Neutrophil (primary cell): ENCODE data around the gene ARFGAP1.

Experiments used
- H3K27ac ChIP-seq: fragments of 200-600 bp; sonication (generic); 2 replicates; pipeline ENCODE4 v1.5.1; 2016; ENCODE audit warnings: mild to moderate bottlenecking, moderate library complexity
- H3K27me3 ChIP-seq: fragments of 200-600 bp; sonication (generic); 2 replicates; pipeline ENCODE4 v1.6.0; 2016; ENCODE audit warnings: mild to moderate bottlenecking
- H3K36me3 ChIP-seq: fragments of 200-600 bp; sonication (generic); 2 replicates; pipeline ENCODE4 v1.5.1; 2017
- H3K4me1 ChIP-seq, 2 experiments: fragments of 200-600 bp in 1 of 2; sonication (generic) in 1 of 2; 1 replicate in 1 of 2; 2 replicates in 1 of 2; pipeline versions ENCODE4 v1.5.1 to v1.6.1; 2013 to 2016; ENCODE audit warnings: low read depth in 1 of 2, low read length in 1 of 2, mild to moderate bottlenecking in 1 of 2, moderate library complexity in 1 of 2; ENCODE audit not compliant: control insufficient read depth in 1 of 2, insufficient read depth in 1 of 2
- H3K4me3 ChIP-seq, 2 experiments: fragments of 200-600 bp in 1 of 2; sonication (generic) in 1 of 2; 1 replicate in 1 of 2; 2 replicates in 1 of 2; pipeline ENCODE4 v1.5.1; 2013 to 2016; ENCODE audit warnings: low read depth in 1 of 2, low read length in 1 of 2, mild to moderate bottlenecking in 1 of 2, moderate library complexity in 1 of 2
- H3K9me3 ChIP-seq: fragments of 200-600 bp; sonication (generic); 2 replicates; pipeline ENCODE4 v1.5.1; 2016
- CTCF ChIP-seq: fragments of 200-600 bp; sonication (generic); IDR thresholded peaks from 2 replicates; pipeline ENCODE4 v1.5.1; 2016; ENCODE audit warnings: antibody characterized with exemption

ARFGAP1 gene

GRCh38 chr20:63310265-63310991 lies 37.8 kb downstream of the ARFGAP1 start:
- no peak for TF ChIP-seq CTCF
- Histone ChIP-seq H3K27me3 (no peaks in the 10 kb centered on the region), H3K27ac (no peak overlapping the region), H3K36me3 (no peaks in the 10 kb centered on the region), H3K4me3 (no peak overlapping the region), H3K9me3 (no peaks in the 10 kb centered on the region), H3K4me1 (no peaks in the 10 kb centered on the region)

GRCh38 chr20:63311186-63311832 lies 38.7 kb downstream of the ARFGAP1 start:
- Histone ChIP-seq H3K9me3 (no peaks in the 10 kb centered on the region), H3K4me1 (no peaks in the 10 kb centered on the region), H3K27me3 (no peaks in the 10 kb centered on the region), H3K4me3 (no peak overlapping the region), H3K27ac (no peak overlapping the region), H3K36me3 (no peaks in the 10 kb centered on the region)
- TF ChIP-seq CTCF = no peak

- Histone ChIP-seq H3K36me3 (no peaks in the 10 kb centered on the region), H3K27me3 (no peaks in the 10 kb centered on the region), H3K4me1 (no peaks in the 10 kb centered on the region), H3K9me3 (no peaks in the 10 kb centered on the region), H3K27ac (no peak overlapping the region), H3K4me3 (no peak overlapping the region)
- TF ChIP-seq CTCF = no peak
These were observed 39.2 kb downstream of the ARFGAP1 start for GRCh38 chr20:63311833-63312243.

- TF ChIP-seq CTCF = no peak
- no peaks in the 10 kb centered on the region for H3K27me3 ChIP-seq
- H3K4me1 ChIP-seq = no peaks in the 10 kb centered on the region
- H3K9me3 ChIP-seq = no peaks in the 10 kb centered on the region
- no peak overlapping the region for H3K27ac ChIP-seq
- no peak overlapping the region for H3K4me3 ChIP-seq
- no peaks in the 10 kb centered on the region for H3K36me3 ChIP-seq
These were observed 39.7 kb downstream of the ARFGAP1 start for GRCh38 chr20:63312273-63312672.

- no peaks in the 10 kb centered on the region for H3K36me3 ChIP-seq
- no peak overlapping the region for H3K4me3 ChIP-seq
- no peaks in the 10 kb centered on the region for H3K9me3 ChIP-seq
- no peaks in the 10 kb centered on the region for H3K4me1 ChIP-seq
- H3K27ac ChIP-seq = no peak overlapping the region
- no peak for TF ChIP-seq CTCF
- no peaks in the 10 kb centered on the region for H3K27me3 ChIP-seq
These were observed 40.2 kb downstream of the ARFGAP1 start for GRCh38 chr20:63312690-63313348.
